ENCODE measurements around the gene NOXA1. TPM values are rescaled to one million over a fixed set of nuclear protein-coding genes. Genes with fewer than 3 reads are reported as not detected.

The NOXA1 gene
- polyA plus RNA-seq, 1 donor from 2014 or later = 1.7 TPM

DNA sequence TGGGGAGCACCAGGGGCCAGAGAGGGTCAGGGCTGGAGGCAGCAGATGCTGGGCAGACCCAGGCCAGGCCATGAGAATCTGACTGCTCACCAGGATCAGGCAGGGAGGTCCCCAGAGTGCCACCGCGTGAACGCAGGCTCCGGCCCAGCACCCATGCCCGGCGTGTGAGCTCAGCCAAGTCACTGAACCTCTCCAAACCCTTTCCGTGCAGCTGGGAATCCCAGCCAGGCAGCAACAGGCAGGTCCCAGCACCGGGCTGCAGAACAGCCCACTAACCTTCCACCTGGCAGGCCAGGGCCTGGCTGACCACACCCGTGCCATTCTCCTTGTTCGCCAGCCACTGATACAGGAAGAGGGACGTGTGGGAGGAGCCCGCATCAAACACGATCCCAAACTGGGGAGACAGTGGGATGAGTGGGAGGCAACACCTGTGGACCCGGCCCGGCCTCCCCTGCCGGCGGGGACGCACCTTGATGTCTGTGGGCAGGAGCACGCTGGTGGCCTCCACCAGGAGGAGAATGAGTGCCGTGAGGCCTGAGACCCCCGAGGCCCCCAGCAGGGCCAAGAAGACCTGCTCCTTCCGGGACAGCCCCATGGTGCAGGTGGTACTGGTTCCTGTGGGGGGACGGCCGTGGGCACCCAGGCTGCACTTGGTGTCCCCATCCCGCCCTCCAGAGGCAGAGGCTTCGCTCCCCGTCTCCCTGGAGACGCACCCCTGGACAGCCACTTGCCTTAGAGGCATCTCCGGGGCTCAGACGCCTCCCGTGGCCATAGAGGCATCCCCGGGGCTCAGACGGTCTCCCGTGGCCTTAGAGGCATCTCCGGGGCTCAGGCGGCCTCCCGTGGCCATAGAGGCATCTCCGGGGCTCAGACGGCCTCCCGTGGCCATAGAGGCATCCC is 14.7 kb downstream of the NOXA1 start:
- H3K9ac ChIP-seq (ENCODE audit: low read length) = no peak overlapping the region
- no peaks in the 10 kb centered on the region for H3K36me3 ChIP-seq (ENCODE audit: insufficient read depth, low read length)
- no peak for TF ChIP-seq MXI1 (conservative IDR thresholded peaks at IDR 0.05; ENCODE audit: poor library complexity, severe bottlenecking)
- no peak for TF ChIP-seq EZH2 (IDR thresholded peaks at IDR 0.05; ENCODE audit: borderline replicate concordance, insufficient read depth, low read length, poor library complexity, severe bottlenecking)
- no peak for TF ChIP-seq SMC3 (conservative IDR thresholded peaks at IDR 0.05; ENCODE audit: poor library complexity)
- TF ChIP-seq, protein P1, sequence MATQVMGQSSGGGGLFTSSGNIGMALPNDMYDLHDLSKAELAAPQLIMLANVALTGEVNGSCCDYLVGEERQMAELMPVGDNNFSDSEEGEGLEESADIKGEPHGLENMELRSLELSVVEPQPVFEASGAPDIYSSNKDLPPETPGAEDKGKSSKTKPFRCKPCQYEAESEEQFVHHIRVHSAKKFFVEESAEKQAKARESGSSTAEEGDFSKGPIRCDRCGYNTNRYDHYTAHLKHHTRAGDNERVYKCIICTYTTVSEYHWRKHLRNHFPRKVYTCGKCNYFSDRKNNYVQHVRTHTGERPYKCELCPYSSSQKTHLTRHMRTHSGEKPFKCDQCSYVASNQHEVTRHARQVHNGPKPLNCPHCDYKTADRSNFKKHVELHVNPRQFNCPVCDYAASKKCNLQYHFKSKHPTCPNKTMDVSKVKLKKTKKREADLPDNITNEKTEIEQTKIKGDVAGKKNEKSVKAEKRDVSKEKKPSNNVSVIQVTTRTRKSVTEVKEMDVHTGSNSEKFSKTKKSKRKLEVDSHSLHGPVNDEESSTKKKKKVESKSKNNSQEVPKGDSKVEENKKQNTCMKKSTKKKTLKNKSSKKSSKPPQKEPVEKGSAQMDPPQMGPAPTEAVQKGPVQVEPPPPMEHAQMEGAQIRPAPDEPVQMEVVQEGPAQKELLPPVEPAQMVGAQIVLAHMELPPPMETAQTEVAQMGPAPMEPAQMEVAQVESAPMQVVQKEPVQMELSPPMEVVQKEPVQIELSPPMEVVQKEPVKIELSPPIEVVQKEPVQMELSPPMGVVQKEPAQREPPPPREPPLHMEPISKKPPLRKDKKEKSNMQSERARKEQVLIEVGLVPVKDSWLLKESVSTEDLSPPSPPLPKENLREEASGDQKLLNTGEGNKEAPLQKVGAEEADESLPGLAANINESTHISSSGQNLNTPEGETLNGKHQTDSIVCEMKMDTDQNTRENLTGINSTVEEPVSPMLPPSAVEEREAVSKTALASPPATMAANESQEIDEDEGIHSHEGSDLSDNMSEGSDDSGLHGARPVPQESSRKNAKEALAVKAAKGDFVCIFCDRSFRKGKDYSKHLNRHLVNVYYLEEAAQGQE (IDR thresholded peaks at IDR 0.05; ENCODE audit: borderline replicate concordance) = no peak
- no peak for TF ChIP-seq EP300 (conservative IDR thresholded peaks at IDR 0.05; ENCODE audit: poor library complexity, severe bottlenecking)
- no peak for TF ChIP-seq RAD21 (conservative IDR thresholded peaks at IDR 0.05)
- no peak for TF ChIP-seq POLR2AphosphoS5 (IDR thresholded peaks at IDR 0.05)
- TF ChIP-seq, protein P2, sequence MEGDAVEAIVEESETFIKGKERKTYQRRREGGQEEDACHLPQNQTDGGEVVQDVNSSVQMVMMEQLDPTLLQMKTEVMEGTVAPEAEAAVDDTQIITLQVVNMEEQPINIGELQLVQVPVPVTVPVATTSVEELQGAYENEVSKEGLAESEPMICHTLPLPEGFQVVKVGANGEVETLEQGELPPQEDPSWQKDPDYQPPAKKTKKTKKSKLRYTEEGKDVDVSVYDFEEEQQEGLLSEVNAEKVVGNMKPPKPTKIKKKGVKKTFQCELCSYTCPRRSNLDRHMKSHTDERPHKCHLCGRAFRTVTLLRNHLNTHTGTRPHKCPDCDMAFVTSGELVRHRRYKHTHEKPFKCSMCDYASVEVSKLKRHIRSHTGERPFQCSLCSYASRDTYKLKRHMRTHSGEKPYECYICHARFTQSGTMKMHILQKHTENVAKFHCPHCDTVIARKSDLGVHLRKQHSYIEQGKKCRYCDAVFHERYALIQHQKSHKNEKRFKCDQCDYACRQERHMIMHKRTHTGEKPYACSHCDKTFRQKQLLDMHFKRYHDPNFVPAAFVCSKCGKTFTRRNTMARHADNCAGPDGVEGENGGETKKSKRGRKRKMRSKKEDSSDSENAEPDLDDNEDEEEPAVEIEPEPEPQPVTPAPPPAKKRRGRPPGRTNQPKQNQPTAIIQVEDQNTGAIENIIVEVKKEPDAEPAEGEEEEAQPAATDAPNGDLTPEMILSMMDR (IDR thresholded peaks at IDR 0.05; ENCODE audit: poor library complexity, severe bottlenecking) = no peak
- no peaks in the 10 kb centered on the region for H3K9me2 ChIP-seq (ENCODE audit: insufficient read depth, low read length)
- H3K27ac ChIP-seq (ENCODE audit: low read length) = no peak overlapping the region
- no peaks in the 10 kb centered on the region for H3F3A ChIP-seq (ENCODE audit: insufficient read depth, low read length, poor library complexity, severe bottlenecking)
- H3K4me2 ChIP-seq (ENCODE audit: low read length) = no peak overlapping the region
- no peak overlapping the region for H3K4me3 ChIP-seq (ENCODE audit: low read length)
- no peaks in the 10 kb centered on the region for H3K9me3 ChIP-seq (ENCODE audit: low read length)
- no peaks in the 10 kb centered on the region for H3K79me2 ChIP-seq (replicated peaks; ENCODE audit: insufficient read depth, low read length)
- peaks cover 10% of the 10 kb centered on the region for H3K27me3 ChIP-seq (ENCODE audit: insufficient read depth, low read depth, low read length)
- no peaks in the 10 kb centered on the region for H4K20me1 ChIP-seq (ENCODE audit: insufficient read depth)
- H2AFZ ChIP-seq (ENCODE audit: low read depth, low read length) = no peak overlapping the region

DNA sequence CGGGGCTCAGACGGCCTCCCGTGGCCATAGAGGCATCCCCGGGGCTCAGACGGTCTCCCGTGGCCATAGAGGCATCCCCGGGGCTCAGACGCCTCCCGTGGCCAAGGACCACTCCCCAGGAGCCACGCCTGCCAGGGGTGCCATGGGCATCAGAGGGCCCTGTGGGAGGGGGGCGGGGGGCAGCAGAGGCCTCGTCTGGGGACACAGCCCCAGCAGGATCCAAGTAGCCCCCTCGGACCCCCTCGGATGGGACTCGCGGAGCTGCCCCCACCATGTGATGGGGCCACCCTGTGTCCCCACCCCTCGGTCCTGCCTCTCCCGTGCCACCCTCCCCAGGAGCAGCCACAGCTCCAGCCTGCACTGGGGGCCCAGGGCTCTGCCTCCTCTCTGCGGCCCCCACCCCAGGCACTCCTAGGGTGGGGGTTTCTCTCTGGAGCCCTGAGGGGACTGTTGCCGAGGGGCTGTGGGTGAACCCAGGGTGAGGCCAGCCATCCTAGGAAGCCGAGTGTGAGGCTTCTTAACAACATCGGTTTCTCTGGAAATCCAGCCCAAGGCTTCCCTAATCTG is 15.5 kb downstream of the NOXA1 start:
- Histone ChIP-seq H3K4me3 (ENCODE audit: low read length) (no peak overlapping the region), H3K36me3 (ENCODE audit: insufficient read depth, low read length) (no peaks in the 10 kb centered on the region), H3K27me3 (ENCODE audit: insufficient read depth, low read depth, low read length) (peaks cover 10% of the 10 kb centered on the region), H3K9me2 (ENCODE audit: insufficient read depth, low read length) (no peaks in the 10 kb centered on the region), H3K27ac (ENCODE audit: low read length) (no peak overlapping the region), H3K9me3 (ENCODE audit: low read length) (no peaks in the 10 kb centered on the region), H3F3A (ENCODE audit: insufficient read depth, low read length, poor library complexity, severe bottlenecking) (no peaks in the 10 kb centered on the region), H2AFZ (ENCODE audit: low read depth, low read length) (no peak overlapping the region), H3K79me2 (replicated peaks; ENCODE audit: insufficient read depth, low read length) (no peaks in the 10 kb centered on the region), H3K4me2 (ENCODE audit: low read length) (no peak overlapping the region), H4K20me1 (ENCODE audit: insufficient read depth) (no peaks in the 10 kb centered on the region), H3K9ac (ENCODE audit: low read length) (no peak overlapping the region)
- no peak for TF ChIP-seq SMC3 (conservative IDR thresholded peaks at IDR 0.05; ENCODE audit: poor library complexity)
- no peak for TF ChIP-seq RAD21 (conservative IDR thresholded peaks at IDR 0.05)
- no peak for TF ChIP-seq EP300 (conservative IDR thresholded peaks at IDR 0.05; ENCODE audit: poor library complexity, severe bottlenecking)
- TF ChIP-seq MXI1 (conservative IDR thresholded peaks at IDR 0.05; ENCODE audit: poor library complexity, severe bottlenecking) = no peak
- no peak for TF ChIP-seq POLR2AphosphoS5 (IDR thresholded peaks at IDR 0.05)
- TF ChIP-seq, protein P1 (IDR thresholded peaks at IDR 0.05; ENCODE audit: borderline replicate concordance) = no peak

Measured in neural cell (in vitro differentiated cells).